Fibroblast of the aortic adventitia (primary cell): ENCODE measurements around the gene NDUFB10. TPM values are rescaled to one million over a fixed set of nuclear protein-coding genes. Genes with fewer than 3 reads are reported as not detected.

Source experiments
- DNase-seq: peaks from one replicate; pipeline ENCODE4 v3.0.0-alpha.2; 2010; ENCODE audit warnings: low read depth
- H3K4me3 ChIP-seq: 2 replicates; pipeline ENCODE4 v1.5.1; 2011; ENCODE audit warnings: low read depth, mild to moderate bottlenecking, control low read depth, low read length, moderate library complexity
- total RNA-seq: library from RNA; depleted of rRNA; stranded (reverse); fragments of >200 nt; gene quantifications from 2 replicates; pipeline ENCODE4 v1.2.3, GENCODE V29; 2012; ENCODE audit warnings: low replicate concordance
- TF ChIP-seq, protein P1 (sequence below): IDR thresholded peaks from 2 replicates; pipeline ENCODE4 v1.5.1; 2011; ENCODE audit warnings: mild to moderate bottlenecking, low read length, control low read depth, inconsistent platforms; ENCODE audit not compliant: insufficient read depth

NDUFB10 gene
- total RNA-seq, 1 donor: 105 TPM

- TF ChIP-seq, protein P1, sequence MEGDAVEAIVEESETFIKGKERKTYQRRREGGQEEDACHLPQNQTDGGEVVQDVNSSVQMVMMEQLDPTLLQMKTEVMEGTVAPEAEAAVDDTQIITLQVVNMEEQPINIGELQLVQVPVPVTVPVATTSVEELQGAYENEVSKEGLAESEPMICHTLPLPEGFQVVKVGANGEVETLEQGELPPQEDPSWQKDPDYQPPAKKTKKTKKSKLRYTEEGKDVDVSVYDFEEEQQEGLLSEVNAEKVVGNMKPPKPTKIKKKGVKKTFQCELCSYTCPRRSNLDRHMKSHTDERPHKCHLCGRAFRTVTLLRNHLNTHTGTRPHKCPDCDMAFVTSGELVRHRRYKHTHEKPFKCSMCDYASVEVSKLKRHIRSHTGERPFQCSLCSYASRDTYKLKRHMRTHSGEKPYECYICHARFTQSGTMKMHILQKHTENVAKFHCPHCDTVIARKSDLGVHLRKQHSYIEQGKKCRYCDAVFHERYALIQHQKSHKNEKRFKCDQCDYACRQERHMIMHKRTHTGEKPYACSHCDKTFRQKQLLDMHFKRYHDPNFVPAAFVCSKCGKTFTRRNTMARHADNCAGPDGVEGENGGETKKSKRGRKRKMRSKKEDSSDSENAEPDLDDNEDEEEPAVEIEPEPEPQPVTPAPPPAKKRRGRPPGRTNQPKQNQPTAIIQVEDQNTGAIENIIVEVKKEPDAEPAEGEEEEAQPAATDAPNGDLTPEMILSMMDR: no peak
- no peak for DNase-seq
- no peak overlapping the region for H3K4me3 ChIP-seq
Measured at GRCh38 chr16:2002406-2003230, 43.3 kb downstream of the NDUFB10 start.

GRCh38 chr16:2003231-2003826 lies 44.0 kb downstream of the NDUFB10 start:
- DNase-seq: no peak
- TF ChIP-seq, protein P1: no peak
- H3K4me3 ChIP-seq: no peak overlapping the region

- peak; percentile 71 for DNase-seq
- TF ChIP-seq, protein P1: peak; percentile 94
- peak overlapping the region; percentile 13 for H3K4me3 ChIP-seq
Measured at GRCh38 chr16:2003827-2004641, 44.7 kb downstream of the NDUFB10 start.

DNA sequence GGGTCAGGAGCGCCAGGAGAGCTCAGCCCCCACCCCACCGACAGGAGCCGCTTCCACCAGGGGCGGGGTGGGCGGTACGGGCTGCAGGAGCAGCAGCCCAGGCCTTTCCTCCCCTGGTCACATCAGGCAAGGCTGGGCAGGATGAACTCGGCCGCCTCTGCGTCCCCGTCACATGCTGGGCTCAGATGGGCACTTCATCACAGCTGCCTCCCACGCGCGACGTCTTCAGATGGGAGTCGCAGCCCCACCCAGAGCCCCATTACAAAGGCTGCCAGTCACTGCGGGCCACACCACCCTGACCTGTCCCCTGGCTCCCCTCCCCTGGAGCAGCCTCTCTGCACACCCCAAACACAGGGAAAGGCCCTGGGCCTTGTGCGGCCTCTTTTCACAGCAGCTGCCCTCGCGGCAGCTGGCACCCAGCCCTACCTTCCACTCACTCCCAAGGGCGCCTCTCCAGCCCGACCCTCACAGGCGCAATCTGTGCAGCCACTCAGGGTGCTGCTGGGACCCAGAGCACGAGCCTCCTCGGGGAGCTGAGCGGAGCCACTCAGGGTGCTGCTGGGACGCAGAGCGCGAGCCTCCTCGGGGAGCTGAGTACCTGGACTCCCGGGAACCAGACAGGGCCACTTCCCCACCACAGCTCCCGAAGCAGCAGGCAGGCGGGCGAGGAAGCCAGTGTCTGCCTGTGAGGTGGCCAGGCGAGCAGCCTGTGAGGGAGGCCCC lies 45.6 kb downstream of the NDUFB10 start:
- TF ChIP-seq, protein P1: no peak
- no peak for DNase-seq
- H3K4me3 ChIP-seq: no peak overlapping the region

GRCh38 chr16:2005646-2006045 lies 46.3 kb downstream of the NDUFB10 start:
- no peak for DNase-seq
- TF ChIP-seq, protein P1: no peak
- no peak overlapping the region for H3K4me3 ChIP-seq

- DNase-seq: no peak
Measured at GRCh38 chr16:2006317-2006716, 47.0 kb downstream of the NDUFB10 start.

More at GRCh38 chr16:2006317-2006716, 47.0 kb downstream of the NDUFB10 start:
- TF ChIP-seq, protein P1: no peak
- no peak overlapping the region for H3K4me3 ChIP-seq
